ENCODE measurements around the gene SLC30A2.
A peak's percentile ranks its signal among the peaks of the same experiment; 100 is the strongest.

Gene SLC30A2

GRCh38 chr1:25999041-25999800 is 46.7 kb downstream of the SLC30A2 start:
- no peak for DNase-seq (ENCODE audit: low read depth in 1 of 2, low spot score in 1 of 2)

GRCh38 chr1:25997828-25998761 is 47.8 kb downstream of the SLC30A2 start, which contains the start of gene PAFAH2:
TSS of gene PAFAH2 (minus strand) at chr1:25998063. CDS start at chr1:25990816, 7,247 bp downstream.
- peak; percentile 94 to 98 for DNase-seq (ENCODE audit: low read depth in 1 of 2, low spot score in 1 of 2)

- DNase-seq (ENCODE audit: low read depth in 1 of 2, low spot score in 1 of 2): no peak
Observed at GRCh38 chr1:25996966-25997827, 48.7 kb downstream of the SLC30A2 start.

- no peak for DNase-seq (ENCODE audit: low read depth in 1 of 2, low spot score in 1 of 2)
Observed at GRCh38 chr1:25994402-25995150, 51.3 kb downstream of the SLC30A2 start.

GRCh38 chr1:25993197-25993951 is 52.5 kb downstream of the SLC30A2 start:
- DNase-seq (ENCODE audit: low read depth in 1 of 2, low spot score in 1 of 2): no peak

- DNase-seq (ENCODE audit: low read depth in 1 of 2, low spot score in 1 of 2): no peak
Observed at GRCh38 chr1:25992689-25993171, 53.2 kb downstream of the SLC30A2 start.

- no peak for DNase-seq (ENCODE audit: low read depth in 1 of 2, low spot score in 1 of 2)
Observed at GRCh38 chr1:25991937-25992688, 53.8 kb downstream of the SLC30A2 start.

GRCh38 chr1:25990702-25991395 is 55.1 kb downstream of the SLC30A2 start:
- peak in 1 of 2 donors; percentile 25 for DNase-seq (ENCODE audit: low read depth in 1 of 2, low spot score in 1 of 2)

GRCh38 chr1:25990251-25990650 is 55.7 kb downstream of the SLC30A2 start:
- no peak for DNase-seq (ENCODE audit: low read depth in 1 of 2, low spot score in 1 of 2)

GRCh38 chr1:25989440-25990234 is 56.3 kb downstream of the SLC30A2 start:
- no peak for DNase-seq (ENCODE audit: low read depth in 1 of 2, low spot score in 1 of 2)

- no peak for DNase-seq (ENCODE audit: low read depth in 1 of 2, low spot score in 1 of 2)
Observed at GRCh38 chr1:25987951-25988350, 58.0 kb downstream of the SLC30A2 start.

All from activated CD4-positive, alpha-beta T cell treated with anti-CD3 and anti-CD28 coated beads, Interleukin-2, amount 50 U/mL, for 24 hours (primary cell).